Natural killer cell treated with Interleukin-12 subunit alpha and Interleukin-12 subunit beta and Interleukin-15 and Interleukin-18, amount 100 ng/mL, for 72 hours (primary cell): ENCODE data around the gene HDAC9. TPM values are rescaled to one million over a fixed set of nuclear protein-coding genes. Genes with fewer than 3 reads are reported as not detected.

ENCODE experiments used
- ATAC-seq, 2 donors: fragments of 150-1000 bp; cut with Tn5 transposase in 1 of 2; sonication (Bioruptor Pico), chemical (Tn5 transposase) in 1 of 2; 2 replicates each; pipeline ENCODE4 v1.10.0; 2021
- DNase-seq: peaks from one replicate; pipeline ENCODE4 v3.0.0; 2022; ENCODE audit warnings: low spot score
- H3K27ac Mint-ChIP-seq, 2 donors: 1 replicate in 1 of 2; 2 replicates in 1 of 2; pipeline ENCODE4 v1.8.0; 2022; ENCODE audit warnings: mixed read lengths in 2 of 2, mild to moderate bottlenecking in 1 of 2, moderate library complexity in 1 of 2
- H3K27me3 Mint-ChIP-seq, 2 donors: 1 replicate in 1 of 2; 2 replicates in 1 of 2; pipeline ENCODE4 v1.8.0; 2022; ENCODE audit warnings: mixed read lengths in 2 of 2
- H3K36me3 Mint-ChIP-seq: one replicate; pipeline ENCODE4 v1.8.0; 2022; ENCODE audit warnings: mixed read lengths
- H3K4me1 Mint-ChIP-seq, 2 donors: 1 replicate in 1 of 2; 2 replicates in 1 of 2; pipeline ENCODE4 v1.8.0; 2022; ENCODE audit warnings: low read depth in 2 of 2, mixed read lengths in 2 of 2, mild to moderate bottlenecking in 1 of 2
- H3K4me3 Mint-ChIP-seq: one replicate; pipeline ENCODE4 v1.8.0; 2022; ENCODE audit warnings: mixed read lengths
- H3K9me3 Mint-ChIP-seq: 2 replicates; pipeline ENCODE4 v1.8.0; 2022; ENCODE audit warnings: mixed read lengths
- total RNA-seq, 2 donors: library from RNA; stranded (reverse); gene quantifications; one replicate each; pipeline ENCODE4 v1.2.3, GENCODE V29; 2022

Gene HDAC9
- total RNA-seq, 2 donors from 2014 or later = 9.9 to 15.0 TPM

GRCh38 chr7:18786196-18786727 lies 290.7 kb downstream of the HDAC9 start:
- no peak for ATAC-seq
- Mint-ChIP-seq H3K36me3 (no peaks in the 10 kb centered on the region), H3K4me1 (no peaks in the 10 kb centered on the region), H3K27me3 (no peaks in the 10 kb centered on the region), H3K4me3 (no peak overlapping the region), H3K9me3 (peaks cover 10% of the 10 kb centered on the region), H3K27ac (peak overlapping the region in 1 of 2 donors; percentile 11)
- DNase-seq = no peak

- Mint-ChIP-seq H3K4me3 (no peak overlapping the region), H3K36me3 (no peaks in the 10 kb centered on the region), H3K9me3 (peaks cover 10% of the 10 kb centered on the region), H3K27me3 (no peaks in the 10 kb centered on the region), H3K4me1 (no peaks in the 10 kb centered on the region), H3K27ac (peak overlapping the region in 1 of 2 donors; percentile 11)
- DNase-seq (no peak), ATAC-seq (no peak)
These were observed 291.2 kb downstream of the HDAC9 start for GRCh38 chr7:18786796-18787195.

DNA sequence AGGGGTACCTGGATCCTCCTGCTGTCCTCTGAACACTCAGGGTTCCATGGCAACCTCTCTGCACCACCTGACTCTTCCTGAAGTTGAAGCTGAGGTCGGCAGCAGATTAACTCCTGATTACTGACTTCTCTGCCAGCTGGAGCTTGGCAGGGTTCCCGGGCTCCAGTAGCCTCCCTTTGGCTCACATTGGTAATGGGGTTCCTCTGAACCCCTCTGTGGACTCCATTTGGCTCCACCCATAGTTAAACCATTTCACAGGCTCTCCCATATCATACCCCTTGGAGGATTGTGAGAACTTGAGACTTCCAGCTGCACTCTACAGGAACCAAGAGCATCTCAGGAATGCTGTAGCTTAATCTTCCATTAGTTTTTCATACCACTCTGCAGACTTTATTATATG lies 292.5 kb downstream of the HDAC9 start:
- Mint-ChIP-seq H3K27ac (no peak overlapping the region), H3K4me1 (no peaks in the 10 kb centered on the region), H3K9me3 (peaks cover 10% of the 10 kb centered on the region), H3K4me3 (no peak overlapping the region), H3K36me3 (no peaks in the 10 kb centered on the region), H3K27me3 (no peaks in the 10 kb centered on the region)
- DNase-seq (no peak), ATAC-seq (no peak)

GRCh38 chr7:18792871-18793595 lies 297.5 kb downstream of the HDAC9 start:
- Mint-ChIP-seq H3K4me3 (no peak overlapping the region), H3K9me3 (no peaks in the 10 kb centered on the region), H3K36me3 (peaks cover 6% of the 10 kb centered on the region), H3K27ac (no peak overlapping the region), H3K27me3 (no peaks in the 10 kb centered on the region), H3K4me1 (no peaks in the 10 kb centered on the region)
- ATAC-seq (no peak), DNase-seq (no peak)

- ATAC-seq = no peak
- H3K4me3 Mint-ChIP-seq = no peak overlapping the region
- no peaks in the 10 kb centered on the region for H3K9me3 Mint-ChIP-seq
- H3K36me3 Mint-ChIP-seq = peaks cover 6% of the 10 kb centered on the region
- no peaks in the 10 kb centered on the region for H3K27me3 Mint-ChIP-seq
- no peaks in the 10 kb centered on the region for H3K4me1 Mint-ChIP-seq
- DNase-seq = no peak
- no peak overlapping the region for H3K27ac Mint-ChIP-seq
These were observed 300.7 kb downstream of the HDAC9 start for GRCh38 chr7:18796216-18796615.

DNA sequence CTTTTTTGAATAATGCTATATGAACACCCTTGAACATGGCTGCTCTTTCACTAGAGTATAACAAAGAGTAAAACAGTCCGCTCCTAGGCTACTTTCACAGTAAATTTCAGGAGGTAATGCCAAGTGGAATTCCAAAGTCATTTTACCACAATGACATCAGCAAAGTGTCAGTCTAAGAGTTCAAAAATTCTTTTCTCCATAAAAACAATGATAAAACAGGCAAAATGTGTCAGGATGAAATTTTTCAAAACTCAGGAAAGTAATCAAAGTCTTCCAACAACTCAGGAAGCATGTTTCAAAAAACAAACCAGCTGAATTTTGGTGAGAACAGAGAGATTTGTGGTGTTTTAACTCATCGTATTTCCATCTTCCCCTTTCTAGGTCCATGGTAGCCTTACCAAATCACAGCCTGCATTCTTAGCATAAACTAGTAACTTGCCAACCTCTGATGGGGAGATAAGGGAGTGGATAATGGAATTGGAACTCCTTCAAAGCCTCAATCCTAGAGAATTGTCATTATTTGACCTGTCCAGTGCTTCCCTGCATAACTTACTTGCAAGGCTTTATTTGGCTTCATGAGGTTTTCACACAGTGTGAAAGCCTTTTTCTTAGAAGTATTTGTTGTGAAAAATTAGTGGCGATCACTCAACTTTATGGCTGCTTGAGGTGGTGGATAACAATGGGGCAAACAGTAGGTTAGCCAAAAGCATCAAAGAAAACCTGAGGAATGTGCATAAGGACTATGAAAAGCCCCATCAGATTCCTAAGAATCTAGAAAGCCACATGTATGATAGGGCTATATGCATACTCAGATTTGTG lies 302.7 kb downstream of the HDAC9 start:
- H3K27ac Mint-ChIP-seq = no peak overlapping the region
- no peak for ATAC-seq

DNA sequence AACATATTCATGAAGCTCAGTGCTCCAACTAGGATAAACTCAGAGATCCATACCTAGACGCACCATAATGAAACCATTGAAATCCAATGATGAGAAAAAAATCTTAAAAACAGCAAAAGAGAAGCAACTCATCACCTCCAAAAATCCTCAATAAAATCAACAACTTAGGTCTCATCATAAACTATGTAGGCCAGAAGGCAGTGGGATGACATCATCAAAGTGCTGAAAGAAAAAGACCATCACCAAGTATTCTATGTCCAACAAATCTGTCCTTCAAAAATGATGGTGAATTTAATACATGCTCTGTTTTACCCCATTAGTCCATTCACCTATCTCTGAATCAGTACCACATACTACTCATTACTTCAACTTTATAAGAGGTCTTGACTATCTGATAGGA lies 304.4 kb downstream of the HDAC9 start:
- ATAC-seq (no peak), DNase-seq (no peak)
- Mint-ChIP-seq H3K27me3 (no peaks in the 10 kb centered on the region), H3K4me3 (no peak overlapping the region), H3K4me1 (no peaks in the 10 kb centered on the region), H3K27ac (no peak overlapping the region), H3K36me3 (no peaks in the 10 kb centered on the region), H3K9me3 (no peaks in the 10 kb centered on the region)

More for the DNA sequence above, 302.7 kb downstream of the HDAC9 start:
- Mint-ChIP-seq H3K9me3 (no peaks in the 10 kb centered on the region), H3K4me3 (no peak overlapping the region), H3K36me3 (peaks cover 6% of the 10 kb centered on the region), H3K27me3 (no peaks in the 10 kb centered on the region), H3K4me1 (no peaks in the 10 kb centered on the region)
- no peak for DNase-seq

DNA sequence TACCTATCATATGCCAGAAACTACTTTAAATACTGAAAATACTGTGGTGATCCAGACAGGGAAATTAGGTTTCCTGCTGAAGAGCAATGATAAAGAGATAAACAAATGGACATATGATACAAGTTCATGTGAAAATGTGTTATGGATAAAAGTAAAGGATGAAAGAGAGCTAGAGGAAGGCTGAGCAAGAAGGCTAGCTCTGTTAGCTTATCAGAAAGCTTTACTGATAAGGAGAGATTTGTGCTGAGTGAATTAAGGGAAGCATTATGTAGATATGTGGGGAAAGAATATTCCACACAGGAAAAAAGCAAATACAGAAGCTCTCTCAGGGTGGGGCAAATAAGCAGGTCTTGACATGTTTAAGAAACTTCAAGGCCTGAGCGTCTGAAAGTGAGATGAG lies 308.4 kb downstream of the HDAC9 start:
- peaks cover 3% of the 10 kb centered on the region for H3K9me3 Mint-ChIP-seq
- no peaks in the 10 kb centered on the region for H3K36me3 Mint-ChIP-seq
- no peak overlapping the region for H3K4me3 Mint-ChIP-seq
- DNase-seq (no peak), ATAC-seq (no peak)
- no peaks in the 10 kb centered on the region for H3K27me3 Mint-ChIP-seq
- no peak overlapping the region for H3K27ac Mint-ChIP-seq
- no peaks in the 10 kb centered on the region for H3K4me1 Mint-ChIP-seq

- Mint-ChIP-seq H3K36me3 (no peaks in the 10 kb centered on the region), H3K4me1 (no peaks in the 10 kb centered on the region), H3K27me3 (no peaks in the 10 kb centered on the region), H3K4me3 (no peak overlapping the region), H3K9me3 (peaks cover 6% of the 10 kb centered on the region), H3K27ac (no peak overlapping the region)
- ATAC-seq (no peak), DNase-seq (no peak)
These were observed 310.6 kb downstream of the HDAC9 start for GRCh38 chr7:18806177-18806576.

DNA sequence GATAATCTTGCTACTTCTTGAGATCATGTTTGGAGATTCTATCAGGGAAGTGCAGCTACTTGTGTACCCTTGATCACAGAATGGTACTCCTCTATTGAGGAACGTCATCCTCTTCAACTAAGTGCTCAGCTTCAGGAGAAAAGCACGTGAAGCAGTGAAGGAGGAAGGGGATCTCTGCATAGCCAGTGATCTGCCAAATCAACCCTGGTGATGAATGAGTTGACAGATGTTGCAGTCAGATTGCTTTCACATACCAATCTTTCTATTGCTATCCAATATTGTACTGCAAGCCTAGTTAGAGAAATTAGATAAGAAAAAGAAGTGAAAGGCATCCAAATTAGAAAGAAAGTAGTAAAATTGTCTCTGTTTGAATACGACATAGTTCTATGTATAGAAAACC lies 312.5 kb downstream of the HDAC9 start:
- no peak for DNase-seq
- no peaks in the 10 kb centered on the region for H3K27me3 Mint-ChIP-seq
- no peaks in the 10 kb centered on the region for H3K4me1 Mint-ChIP-seq
- H3K9me3 Mint-ChIP-seq = peaks cover 15% of the 10 kb centered on the region
- H3K4me3 Mint-ChIP-seq = no peak overlapping the region
- H3K27ac Mint-ChIP-seq = no peak overlapping the region
- ATAC-seq = no peak
- H3K36me3 Mint-ChIP-seq = peaks cover 6% of the 10 kb centered on the region

DNA sequence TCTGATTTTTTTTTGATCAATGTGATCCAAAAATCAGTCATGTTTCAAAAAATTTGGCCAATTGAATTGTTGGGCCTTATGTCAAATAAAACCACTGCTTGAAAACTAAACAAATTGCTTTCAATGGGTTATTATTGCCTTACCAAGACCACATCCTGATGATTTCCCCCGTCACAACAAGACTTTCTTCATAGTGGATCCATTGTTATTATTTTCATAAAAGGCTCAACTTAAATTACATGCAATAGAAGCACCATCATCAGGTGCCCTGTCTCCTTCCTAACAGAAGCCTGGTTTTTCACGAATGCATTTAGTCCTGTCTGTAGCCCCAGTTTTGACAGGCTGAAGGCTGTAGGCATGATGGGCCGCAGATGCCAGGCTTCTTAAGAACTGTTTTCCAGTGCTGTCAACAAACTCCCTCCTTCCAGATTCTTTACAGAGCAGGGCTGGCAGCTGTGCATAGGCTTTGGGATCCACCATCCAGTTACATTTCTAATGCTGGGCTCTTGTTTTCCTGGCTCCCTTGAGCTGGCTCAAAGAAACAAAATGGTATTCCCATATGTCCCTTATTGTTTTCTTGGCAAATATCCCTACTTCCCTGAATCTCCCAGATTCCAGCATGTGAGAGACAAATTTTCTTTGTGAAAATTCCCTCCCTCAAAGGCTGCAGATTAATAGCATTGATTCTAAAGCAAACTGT lies 319.9 kb downstream of the HDAC9 start:
- peaks cover 8% of the 10 kb centered on the region for H3K9me3 Mint-ChIP-seq
- H3K36me3 Mint-ChIP-seq = peaks cover 8% of the 10 kb centered on the region
- H3K27me3 Mint-ChIP-seq = no peaks in the 10 kb centered on the region
- no peak overlapping the region for H3K4me3 Mint-ChIP-seq
- no peak for ATAC-seq
- no peaks in the 10 kb centered on the region for H3K4me1 Mint-ChIP-seq
- no peak overlapping the region for H3K27ac Mint-ChIP-seq
- no peak for DNase-seq

DNA sequence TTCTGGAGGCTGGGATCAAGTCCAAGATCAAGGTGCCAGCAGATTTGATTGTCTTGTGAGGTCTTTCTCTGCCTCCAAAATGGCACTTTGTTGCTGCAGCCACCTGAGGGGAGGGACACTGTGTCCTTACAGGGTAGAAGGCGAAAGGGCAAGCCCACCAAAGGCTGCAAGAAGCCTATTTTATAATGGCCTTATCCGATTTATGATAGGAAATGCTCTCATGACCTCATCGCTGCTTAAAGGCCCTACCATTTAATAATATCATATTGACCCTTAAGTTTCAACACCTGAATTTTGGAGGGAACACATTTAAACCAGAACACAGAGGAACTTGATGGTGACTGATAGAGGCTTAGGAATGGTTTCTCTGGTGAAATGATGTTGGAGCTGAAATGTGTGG lies 325.4 kb downstream of the HDAC9 start:
- Mint-ChIP-seq H3K27me3 (no peaks in the 10 kb centered on the region), H3K9me3 (peaks cover 3% of the 10 kb centered on the region), H3K27ac (no peak overlapping the region), H3K4me3 (no peak overlapping the region), H3K36me3 (no peaks in the 10 kb centered on the region), H3K4me1 (no peaks in the 10 kb centered on the region)
- DNase-seq = no peak
- no peak for ATAC-seq

DNA sequence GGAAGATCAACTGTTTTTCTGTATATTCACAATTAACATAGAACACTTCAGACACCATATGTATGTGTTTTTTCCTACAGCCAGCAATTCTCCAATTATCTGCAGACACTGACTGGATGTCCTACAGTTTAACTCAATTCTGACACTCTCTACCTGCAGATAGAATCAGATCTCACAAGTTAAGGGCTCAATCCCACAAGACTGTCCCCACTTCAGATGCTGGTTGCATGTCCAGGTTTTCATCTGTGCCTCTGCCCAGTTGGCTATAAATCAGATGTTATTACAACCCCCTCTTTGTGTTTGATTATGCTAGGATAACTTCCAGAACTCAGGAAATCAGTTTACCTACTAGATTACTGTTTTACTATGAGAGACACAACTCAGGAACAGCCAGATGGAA lies 326.0 kb downstream of the HDAC9 start:
- no peaks in the 10 kb centered on the region for H3K4me1 Mint-ChIP-seq
- DNase-seq (no peak), ATAC-seq (no peak)
- H3K27ac Mint-ChIP-seq = no peak overlapping the region
- H3K27me3 Mint-ChIP-seq = no peaks in the 10 kb centered on the region
- H3K9me3 Mint-ChIP-seq = peaks cover 3% of the 10 kb centered on the region
- H3K36me3 Mint-ChIP-seq = no peaks in the 10 kb centered on the region
- no peak overlapping the region for H3K4me3 Mint-ChIP-seq

DNA sequence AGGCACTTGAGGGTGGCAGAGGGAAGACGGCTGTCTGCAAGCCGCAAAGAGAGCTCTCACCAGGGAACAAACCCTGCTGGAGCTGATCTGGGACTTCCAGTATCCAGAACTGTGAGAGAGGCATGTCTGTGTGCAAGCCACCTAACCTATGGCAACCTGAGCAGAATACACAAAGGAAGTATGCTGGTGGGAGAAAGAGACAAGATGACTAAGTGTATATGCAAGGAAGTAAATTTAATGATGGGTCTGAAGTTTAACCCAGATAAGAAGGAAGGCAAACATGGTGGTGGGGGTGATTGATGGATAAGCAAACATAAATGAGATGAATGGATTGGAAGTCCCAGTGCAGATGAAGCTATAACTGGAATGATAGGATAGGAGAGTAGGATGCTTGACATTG lies 328.6 kb downstream of the HDAC9 start:
- Mint-ChIP-seq H3K27me3 (no peaks in the 10 kb centered on the region), H3K4me1 (no peaks in the 10 kb centered on the region), H3K9me3 (peaks cover 3% of the 10 kb centered on the region), H3K4me3 (no peak overlapping the region), H3K36me3 (no peaks in the 10 kb centered on the region), H3K27ac (no peak overlapping the region)
- DNase-seq = no peak
- ATAC-seq = no peak
